ENCODE data around the gene SLC39A6. TPM values are rescaled to one million over a fixed set of nuclear protein-coding genes. Genes with fewer than 3 reads are reported as not detected.
A peak's percentile ranks its signal among the peaks of the same experiment; 100 is the strongest.
"Not testable (repeated sequence)": the region's sequence is repeated elsewhere in the genome, so short reads cannot be mapped to it uniquely, and the experiment has no call there.

SLC39A6 gene
- total RNA-seq, 1 donor from 2014 or later = 185 TPM

GRCh38 chr18:36132756-36133155 is 3.6 kb upstream of the SLC39A6 start:
- DNase-seq = no peak

GRCh38 chr18:36131692-36132483 is 2.7 kb upstream of the SLC39A6 start:
- DNase-seq = no peak

DNA sequence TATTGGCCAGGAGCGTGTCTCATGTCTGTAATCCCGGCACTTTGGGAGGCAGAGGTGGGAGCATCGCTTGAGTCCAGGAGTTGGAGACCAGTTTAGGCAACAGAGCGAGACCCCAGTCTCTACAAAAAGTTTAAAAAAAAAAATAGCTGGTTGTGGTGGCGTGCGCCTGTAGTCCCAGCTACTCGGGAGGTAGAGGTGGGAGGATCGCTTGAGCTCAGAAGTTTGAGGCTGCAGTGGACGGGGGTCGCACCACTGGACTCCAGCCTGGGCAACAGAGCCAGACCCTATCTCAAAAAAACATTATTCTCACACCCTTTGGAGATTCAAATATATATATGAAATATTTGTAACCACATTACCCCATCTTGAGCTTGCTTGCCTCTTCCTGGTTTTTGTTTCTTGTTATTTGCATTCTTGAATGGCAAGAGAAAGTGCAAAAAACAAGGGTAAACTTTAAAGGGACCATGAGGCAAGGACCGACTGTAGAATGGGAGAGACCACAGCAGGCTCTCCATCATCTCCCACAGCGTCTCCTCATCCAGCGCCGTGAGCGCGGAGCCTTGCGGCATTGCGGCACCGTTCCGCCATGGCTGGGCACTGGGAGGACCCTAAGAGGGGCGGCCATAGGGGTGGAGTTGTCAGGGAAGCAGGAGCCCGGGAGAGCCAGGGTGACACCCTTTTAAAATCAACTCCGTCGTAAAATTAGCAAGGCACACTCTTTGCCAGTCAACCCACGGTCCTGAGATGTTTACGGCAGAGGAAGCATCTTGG is 1.9 kb upstream of the SLC39A6 start:
- DNase-seq = no peak

DNA sequence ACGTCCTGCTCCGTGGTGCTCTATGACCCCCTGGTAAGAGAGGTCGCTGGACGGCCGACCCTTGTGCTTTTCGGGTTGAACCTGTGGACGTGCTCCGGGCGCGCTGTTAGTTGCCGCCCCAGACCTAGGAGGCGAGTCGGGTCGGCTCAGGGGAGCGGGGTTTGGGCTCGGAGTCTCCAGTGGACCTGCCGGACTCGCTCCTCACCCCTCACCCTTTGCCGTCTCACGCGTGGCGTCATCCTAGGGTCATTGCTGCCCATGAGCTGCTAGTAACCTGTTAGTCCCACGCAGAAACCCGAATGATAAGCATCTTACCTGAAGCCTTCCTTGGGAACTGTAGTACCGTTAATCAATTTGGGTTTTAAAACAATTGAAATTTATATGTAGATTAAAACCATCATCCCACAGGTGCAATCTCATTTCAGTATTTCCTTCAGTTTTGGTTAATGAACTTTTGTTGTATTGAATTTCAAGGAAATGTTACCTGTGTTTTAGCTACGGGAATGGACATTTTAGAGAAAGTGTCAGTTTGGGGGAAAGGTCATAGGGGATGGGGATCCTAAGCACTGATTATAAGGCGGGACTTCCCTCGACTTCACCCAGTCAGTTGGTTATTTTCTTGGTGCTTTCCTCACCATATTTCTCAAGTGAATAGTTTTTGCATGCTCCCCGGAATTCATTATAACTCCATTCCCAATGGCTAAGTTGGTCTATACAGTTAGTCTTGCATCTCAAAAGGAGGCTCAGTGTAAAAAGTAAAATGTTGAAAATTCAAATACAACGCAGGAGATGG is 1.1 kb upstream of the SLC39A6 start:
- no peak for DNase-seq

GRCh38 chr18:36128907-36129299 is 237 bp downstream of the SLC39A6 start:
- no peak for DNase-seq

DNA sequence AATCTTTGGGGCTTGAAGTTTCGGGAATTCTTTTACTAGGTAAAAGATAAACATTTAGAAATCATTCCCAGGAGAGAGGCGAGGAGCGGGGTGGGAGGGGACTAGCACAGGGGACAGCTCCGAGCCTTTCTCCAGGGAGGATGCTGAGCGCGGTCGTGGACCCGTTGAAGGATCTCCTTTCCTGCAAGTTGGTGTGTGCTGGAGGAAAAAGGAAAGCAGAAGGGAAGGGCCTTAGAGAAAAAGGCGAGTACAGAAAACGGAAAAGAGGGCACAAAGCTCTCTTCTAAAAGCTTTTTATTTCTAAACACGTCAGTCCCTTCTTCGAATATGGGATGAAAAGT is 640 bp downstream of the SLC39A6 start:
- peak; percentile 1 for DNase-seq

DNA sequence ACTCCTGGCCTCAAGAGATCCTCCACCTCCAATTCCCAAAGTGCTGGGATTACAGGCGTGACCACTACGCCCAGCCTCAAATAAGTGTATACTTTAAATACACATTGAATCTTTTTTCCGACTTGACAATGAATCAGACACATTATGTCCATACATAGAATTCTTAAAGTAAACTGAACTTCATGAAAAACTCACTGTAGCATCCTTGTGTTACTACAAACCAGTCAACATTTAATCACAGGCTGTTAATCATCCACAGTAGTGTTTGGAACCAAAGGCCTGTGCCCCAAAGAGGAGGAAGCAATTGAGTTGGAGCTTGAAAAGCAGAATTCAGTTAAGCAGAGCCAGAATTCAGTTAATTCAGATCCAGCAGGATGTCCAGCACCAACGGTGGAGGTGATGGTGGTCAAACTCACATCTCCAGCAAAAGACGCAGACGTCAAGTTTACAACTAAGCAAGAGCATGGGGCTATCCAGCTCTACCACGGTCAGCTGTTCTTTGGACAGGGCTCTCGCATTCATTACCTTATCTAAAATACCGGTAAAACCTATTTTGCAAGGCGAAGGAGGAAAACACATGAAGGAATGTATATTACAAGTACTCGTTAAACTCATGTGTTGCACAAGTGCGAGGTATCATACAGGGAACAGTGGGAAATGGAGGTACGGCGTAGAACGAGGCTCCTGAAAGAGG is 1.2 kb downstream of the SLC39A6 start:
- no peak for DNase-seq

GRCh38 chr18:36126668-36127067 is 2.5 kb downstream of the SLC39A6 start:
- no peak for DNase-seq

DNA sequence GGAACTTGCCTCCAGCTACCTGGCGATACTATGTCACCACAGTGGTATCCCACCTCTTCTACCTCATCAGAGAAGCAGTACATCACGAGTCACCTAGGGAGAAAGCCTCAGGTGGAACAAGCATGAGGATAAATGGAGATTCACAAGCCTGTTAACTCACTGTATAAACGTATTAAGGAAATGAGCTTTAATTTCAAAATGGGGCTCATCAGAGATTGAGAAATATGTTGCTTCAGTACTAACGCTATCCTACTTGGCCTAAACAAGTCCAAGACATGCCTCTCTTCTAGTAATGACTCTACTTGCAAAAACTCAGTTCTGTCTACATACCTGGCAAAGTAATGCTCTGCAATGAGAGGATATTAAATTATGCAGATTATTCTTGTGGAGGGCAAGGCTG is 4.3 kb downstream of the SLC39A6 start:
- no peak for DNase-seq

DNA sequence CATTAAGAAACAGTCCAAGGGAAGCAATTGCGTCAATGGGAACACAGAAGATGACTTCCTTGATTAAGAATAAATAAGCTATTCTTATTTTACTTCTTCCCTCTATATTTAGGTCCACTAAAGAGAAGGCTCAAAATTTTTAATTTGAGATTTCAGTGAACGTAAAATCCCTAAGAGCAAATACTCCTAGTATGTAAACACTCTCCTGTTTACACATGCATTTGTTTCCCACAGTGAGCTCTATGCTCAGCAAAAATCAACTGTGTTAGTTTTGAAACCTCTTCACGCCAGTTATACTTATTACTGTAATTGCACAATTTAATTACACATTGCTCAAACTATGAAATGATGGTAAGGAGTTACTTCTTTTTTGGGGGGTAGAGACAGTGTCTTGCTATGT is 8.8 kb downstream of the SLC39A6 start:
- no peak for DNase-seq

- not testable (repeated sequence) for DNase-seq
Observed at GRCh38 chr18:36116771-36117170, 12.4 kb downstream of the SLC39A6 start.

DNA sequence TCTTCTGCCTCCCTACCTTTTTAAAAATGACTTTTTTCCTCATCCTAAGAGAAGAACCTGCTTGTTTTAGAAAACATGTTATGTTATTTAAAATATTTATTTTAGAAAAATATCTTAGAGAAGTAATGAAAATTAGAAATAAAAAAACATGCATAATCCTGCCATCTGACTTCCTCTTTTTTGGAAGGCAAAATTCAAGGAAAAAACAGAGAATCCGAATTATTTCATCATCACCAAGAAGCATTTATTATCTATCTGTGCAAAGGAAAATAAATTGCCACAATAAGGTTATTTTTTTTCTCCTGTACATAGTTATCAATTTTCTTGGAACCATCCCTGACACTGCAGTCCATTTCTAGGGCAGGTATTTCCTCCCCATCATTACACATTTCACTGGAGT is 14.4 kb downstream of the SLC39A6 start:
- no peak for DNase-seq

DNA sequence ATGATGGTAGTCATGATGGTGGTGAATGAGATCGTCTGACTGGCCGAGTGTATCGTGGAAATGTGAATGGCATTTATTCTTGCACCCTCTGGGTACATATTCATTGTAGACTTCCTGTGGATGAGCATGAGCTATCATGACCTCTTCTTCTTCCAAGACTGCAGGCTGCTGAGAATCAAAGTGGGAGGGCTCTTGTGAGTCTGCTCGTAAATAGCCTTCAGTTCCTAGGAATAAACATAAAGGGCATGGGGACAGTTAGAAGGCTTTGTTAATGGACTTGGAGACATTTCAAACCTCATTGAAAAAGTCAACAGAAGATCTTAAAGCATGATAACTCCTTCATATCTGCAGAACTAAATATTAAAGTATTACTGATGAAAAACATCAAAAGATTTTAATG is 14.9 kb downstream of the SLC39A6 start:
- no peak for DNase-seq

GRCh38 chr18:36112302-36112701 is 16.8 kb downstream of the SLC39A6 start:
- DNase-seq = no peak

GRCh38 chr18:36109737-36110136 is 19.4 kb downstream of the SLC39A6 start:
- DNase-seq = no peak

- DNase-seq = no peak
Observed at GRCh38 chr18:36108601-36109000, 20.5 kb downstream of the SLC39A6 start.

DNA sequence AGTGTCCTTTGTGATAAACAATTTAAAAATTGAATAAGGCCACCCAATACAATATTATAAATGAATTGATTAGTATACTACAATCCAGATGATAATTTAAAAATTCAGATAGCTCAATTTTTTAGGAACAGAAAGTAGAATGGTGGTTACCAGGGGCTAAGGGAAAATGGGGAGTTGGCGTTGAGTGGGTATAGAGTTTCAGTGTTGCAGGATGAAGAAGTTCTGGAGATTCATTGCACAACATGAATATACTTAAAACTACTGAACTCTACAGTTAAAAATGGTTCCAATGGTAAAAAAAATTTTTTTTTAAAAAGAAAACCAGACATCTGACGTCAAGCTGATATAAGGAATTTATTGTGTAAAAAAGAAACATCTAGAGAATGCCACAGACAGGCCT is 20.9 kb downstream of the SLC39A6 start:
- DNase-seq = no peak

DNA sequence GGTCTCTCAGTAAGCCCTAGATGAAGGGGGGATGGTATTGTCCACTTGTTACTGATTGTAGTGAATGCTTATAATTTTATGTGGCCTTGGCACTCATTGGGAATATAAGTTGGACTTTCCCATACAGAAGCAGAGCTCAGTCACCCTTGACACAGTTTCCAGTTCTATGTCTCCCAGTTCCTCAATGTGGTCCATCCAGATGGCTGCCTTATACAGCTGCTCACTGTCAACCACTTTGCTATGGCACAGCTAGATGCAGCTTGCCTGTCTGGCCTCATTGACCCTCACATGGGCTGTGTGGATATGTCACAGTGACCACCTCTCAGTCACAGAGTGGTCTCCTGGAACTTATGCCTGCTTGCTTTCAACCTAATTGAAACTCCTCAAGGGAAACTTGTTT is 21.7 kb downstream of the SLC39A6 start:
- DNase-seq = no peak

DNA sequence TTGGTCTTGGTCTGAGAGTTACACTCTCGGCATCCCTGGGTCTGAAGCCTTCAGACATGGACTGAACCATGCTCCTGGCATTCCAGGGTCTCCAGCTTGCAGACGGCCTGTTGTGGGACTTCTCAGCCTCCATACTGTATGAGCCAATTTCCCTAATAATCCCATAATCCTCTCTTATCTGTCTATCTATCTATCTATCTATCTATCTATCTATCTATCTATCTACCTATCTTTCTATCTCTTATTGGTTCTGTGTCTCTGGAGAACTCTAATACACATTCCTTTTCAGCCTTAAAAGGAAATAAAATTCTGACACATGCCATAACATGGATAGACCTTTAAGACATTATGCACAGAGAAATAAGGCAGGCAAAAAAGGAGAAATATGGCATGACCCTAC is 24.4 kb downstream of the SLC39A6 start:
- no peak for DNase-seq

DNA sequence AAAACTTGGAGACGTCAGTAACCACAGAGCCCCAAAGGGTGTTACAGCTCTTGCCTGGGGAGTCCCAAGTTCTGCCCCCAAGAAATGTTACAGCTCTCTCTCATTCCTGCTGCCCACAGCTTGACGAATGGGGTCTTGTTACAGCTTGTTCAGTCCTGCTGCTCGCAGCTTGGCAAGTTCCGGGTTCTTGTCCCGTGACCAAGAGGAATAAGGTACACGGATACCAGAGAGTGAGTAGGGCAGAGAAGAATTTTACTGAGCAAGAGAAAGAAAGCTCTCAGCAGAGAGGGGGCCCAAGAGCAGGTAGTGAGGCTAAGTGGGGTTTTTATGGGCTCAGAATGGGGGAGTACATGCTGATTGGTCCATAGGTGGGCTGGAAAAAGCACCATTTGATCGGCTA is 27.2 kb downstream of the SLC39A6 start:
- DNase-seq = no peak

DNA sequence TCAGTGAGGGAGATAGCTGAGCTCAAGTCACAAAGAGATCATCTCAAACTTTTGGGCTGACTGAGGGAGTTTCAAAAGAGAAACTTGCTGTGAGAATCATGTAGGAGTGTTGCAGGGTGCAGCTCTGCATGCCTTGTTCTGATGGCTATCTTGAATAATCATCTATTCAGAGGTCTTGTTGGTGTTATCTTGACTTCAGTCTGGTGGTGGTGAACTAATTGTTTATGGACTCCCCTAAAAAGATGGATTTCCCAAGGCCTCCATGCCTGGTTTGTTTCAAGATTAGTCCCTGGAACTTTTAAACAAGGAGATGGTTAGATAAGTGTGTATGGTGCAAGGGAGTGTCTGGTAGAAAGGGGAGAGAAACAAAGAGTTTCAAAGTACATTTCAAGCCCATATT is 29.8 kb downstream of the SLC39A6 start:
- DNase-seq = no peak

DNA sequence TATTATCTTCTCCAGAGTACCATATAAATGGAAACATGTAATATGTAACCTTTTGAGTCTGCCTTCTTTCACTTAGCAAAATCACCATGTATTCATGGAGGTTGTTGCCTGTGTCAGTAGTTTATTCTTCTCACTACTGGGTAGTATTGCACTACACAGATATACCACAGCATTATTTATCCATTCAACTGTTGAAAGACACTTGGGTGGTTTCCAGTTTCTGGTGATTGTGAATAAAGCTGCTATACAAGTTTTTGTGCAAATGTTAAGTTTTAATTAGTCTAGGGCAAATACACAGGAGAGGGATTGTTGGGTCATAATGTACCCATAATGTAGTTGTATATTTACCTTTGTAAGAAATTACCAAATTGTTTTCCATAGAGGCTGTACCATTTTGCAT is 32.2 kb downstream of the SLC39A6 start:
- DNase-seq = no peak
